H9 (cell line): ENCODE results near the gene NFE2L3. TPM values are rescaled to one million over a fixed set of nuclear protein-coding genes. Genes with fewer than 3 reads are reported as not detected.

Experiments
- DNase-seq: peaks from one replicate; pipeline ENCODE4 v3.0.0-alpha.2; 2017
- H2AFZ ChIP-seq: one replicate; pipeline ENCODE4 v1.6.1; 2013; ENCODE audit warnings: mild to moderate bottlenecking, low read length, control low read depth, moderate library complexity
- H2AK5ac ChIP-seq: 2 replicates; pipeline ENCODE4 v1.6.1; 2013; ENCODE audit warnings: low read length, control low read depth, mixed read lengths; ENCODE audit not compliant: insufficient read length
- H2BK120ac ChIP-seq: one replicate; pipeline ENCODE4 v1.6.1; 2013; ENCODE audit warnings: low read depth, mild to moderate bottlenecking, low read length, control low read depth, inconsistent platforms; ENCODE audit not compliant: poor library complexity, severe bottlenecking
- H2BK12ac ChIP-seq: 2 replicates; pipeline ENCODE4 v1.6.1; 2013; ENCODE audit warnings: low read length, control low read depth, mixed read lengths, low read depth; ENCODE audit not compliant: insufficient read length
- H2BK15ac ChIP-seq: 2 replicates; pipeline ENCODE4 v1.6.1; 2013; ENCODE audit warnings: low read depth, low read length, control low read depth
- H2BK20ac ChIP-seq: one replicate; pipeline ENCODE4 v1.6.1; 2013; ENCODE audit warnings: low read depth, mild to moderate bottlenecking, low read length, control low read depth, inconsistent platforms; ENCODE audit not compliant: poor library complexity, severe bottlenecking
- H2BK5ac ChIP-seq: 2 replicates; pipeline ENCODE4 v1.6.1; 2013; ENCODE audit warnings: low read length, control low read depth, mixed read lengths; ENCODE audit not compliant: insufficient read length
- H3K14ac ChIP-seq: 2 replicates; pipeline ENCODE4 v1.6.1; 2013; ENCODE audit warnings: low read length, control low read depth; ENCODE audit not compliant: insufficient read depth
- H3K18ac ChIP-seq: 2 replicates; pipeline ENCODE4 v1.6.1; 2013; ENCODE audit warnings: low read depth, mild to moderate bottlenecking, mixed read lengths, low read length, control low read depth; ENCODE audit not compliant: insufficient read length
- H3K23ac ChIP-seq: 2 replicates; pipeline ENCODE4 v1.6.1; 2013; ENCODE audit warnings: low read length, control low read depth, mixed read lengths, low read depth; ENCODE audit not compliant: insufficient read length
- H3K23me2 ChIP-seq: 2 replicates; pipeline ENCODE4 v1.6.1; 2013; ENCODE audit warnings: low read depth, mild to moderate bottlenecking, mixed read lengths, low read length, control low read depth; ENCODE audit not compliant: insufficient read length, poor library complexity, severe bottlenecking
- H3K27ac ChIP-seq: 2 replicates; pipeline ENCODE4 v1.5.1; 2013; ENCODE audit warnings: low read length, control low read depth, mixed read lengths, low read depth; ENCODE audit not compliant: insufficient read length
- H3K27me3 ChIP-seq: 2 replicates; pipeline ENCODE4 v1.6.1; 2013; ENCODE audit warnings: low read length, control low read depth, inconsistent platforms; ENCODE audit not compliant: insufficient read depth
- H3K4ac ChIP-seq: 2 replicates; pipeline ENCODE4 v1.6.1; 2013; ENCODE audit warnings: low read depth, mild to moderate bottlenecking, control low read depth, inconsistent platforms, low read length, moderate library complexity
- H3K4me1 ChIP-seq: 2 replicates; pipeline ENCODE4 v1.6.1; 2013; ENCODE audit warnings: low read length, control low read depth, inconsistent platforms; ENCODE audit not compliant: insufficient read depth
- H3K4me2 ChIP-seq: 2 replicates; pipeline ENCODE4 v1.6.1; 2013; ENCODE audit warnings: low read length, control low read depth, mixed read lengths; ENCODE audit not compliant: insufficient read length, insufficient read depth
- H3K56ac ChIP-seq: 2 replicates; pipeline ENCODE4 v1.6.1; 2013; ENCODE audit warnings: low read depth, mild to moderate bottlenecking, mixed read lengths, low read length, control low read depth; ENCODE audit not compliant: insufficient read length
- H3K79me1 ChIP-seq: 2 replicates; pipeline ENCODE4 v1.6.1; 2013; ENCODE audit warnings: low read depth, mild to moderate bottlenecking, moderate library complexity, low read length, control low read depth, inconsistent platforms; ENCODE audit not compliant: insufficient read depth, poor library complexity, severe bottlenecking
- H3K79me2 ChIP-seq: 2 replicates; pipeline ENCODE4 v1.6.1; 2013; ENCODE audit warnings: low read length, control low read depth, inconsistent platforms; ENCODE audit not compliant: insufficient read depth
- H3K9ac ChIP-seq: 2 replicates; pipeline ENCODE4 v1.6.1; 2013; ENCODE audit warnings: low read length, control low read depth, mixed read lengths; ENCODE audit not compliant: insufficient read length; ENCODE audit errors: extremely low read depth
- H3K9me3 ChIP-seq: one replicate; pipeline ENCODE4 v1.6.1; 2013; ENCODE audit warnings: low read depth, low read length, inconsistent platforms; ENCODE audit not compliant: control insufficient read depth
- H3T11ph ChIP-seq: one replicate; pipeline ENCODE4 v1.6.1; 2013; ENCODE audit warnings: mild to moderate bottlenecking, low read length, control low read depth, inconsistent platforms
- H4K20me1 ChIP-seq: one replicate; pipeline ENCODE4 v1.6.1; 2013; ENCODE audit not compliant: control insufficient read depth, insufficient read length, insufficient read depth
- H4K5ac ChIP-seq: 2 replicates; pipeline ENCODE4 v1.6.1; 2013; ENCODE audit warnings: low read depth, mild to moderate bottlenecking, mixed read lengths, low read length, control low read depth; ENCODE audit not compliant: insufficient read length
- H4K8ac ChIP-seq: replicated peaks from 2 replicates; pipeline ENCODE4 v1.6.1; 2013; ENCODE audit warnings: low read length, control low read depth, mixed read lengths, low read depth; ENCODE audit not compliant: insufficient read length
- H4K91ac ChIP-seq: 2 replicates; pipeline ENCODE4 v1.6.1; 2013; ENCODE audit warnings: low read depth, mild to moderate bottlenecking, moderate library complexity, mixed read lengths, low read length, control low read depth; ENCODE audit not compliant: insufficient read length
- H3K27ac Mint-ChIP-seq, 3 experiments: 2 replicates in 2 of 3; 3 replicates in 1 of 3; pipeline ENCODE4 v1.8.0; 2020 to 2021; ENCODE audit warnings: mixed read lengths in 3 of 3, mild to moderate bottlenecking in 1 of 3, moderate library complexity in 1 of 3
- H3K27me3 Mint-ChIP-seq: 2 replicates; pipeline ENCODE4 v1.8.0; 2021; ENCODE audit warnings: low read depth, mild to moderate bottlenecking, moderate library complexity, mixed read lengths
- H3K36me3 Mint-ChIP-seq, 3 experiments: 2 replicates in 2 of 3; 3 replicates in 1 of 3; pipeline ENCODE4 v1.8.0; 2020 to 2021; ENCODE audit warnings: low read depth in 3 of 3, mixed read lengths in 3 of 3; ENCODE audit not compliant: insufficient read depth in 1 of 3
- H3K4me1 Mint-ChIP-seq, 2 experiments: 2 replicates each; pipeline ENCODE4 v1.8.0; 2020; ENCODE audit warnings: mixed read lengths in 2 of 2
- H3K4me3 Mint-ChIP-seq, 2 experiments: 2 replicates in 1 of 2; 3 replicates in 1 of 2; pipeline ENCODE4 v1.8.0; 2020 to 2021; ENCODE audit warnings: mild to moderate bottlenecking in 2 of 2, mixed read lengths in 2 of 2, moderate library complexity in 1 of 2
- H3K9me3 Mint-ChIP-seq, 2 experiments: 2 replicates in 1 of 2; 3 replicates in 1 of 2; pipeline ENCODE4 v1.8.0; 2020; ENCODE audit warnings: mild to moderate bottlenecking in 2 of 2, mixed read lengths in 2 of 2, moderate library complexity in 1 of 2
- WGBS: extraction: QIAGEN DNeasy Blood & Tissue Kit; methylation state at CpG from one replicate; pipeline ENCODE4 v1.1.7; 2013; ENCODE audit warnings: missing lambda C conversion rate, low lambda C conversion rate, mixed read lengths; ENCODE audit not compliant: insufficient read length; ENCODE audit errors: extremely low coverage; 5-methylcytosine and 5-hydroxymethylcytosine counted together
- total RNA-seq: library from RNA; stranded (reverse); gene quantifications from 2 replicates; pipeline ENCODE4 v1.2.1, GENCODE V29; 2021
- TF ChIP-seq, protein P1 (sequence below): fragments of 200-600 bp; sonication (generic); conservative IDR thresholded peaks from 3 replicates; pipeline ENCODE4 v1.8.0; 2021; ENCODE audit warnings: antibody characterized with exemption, mild to moderate bottlenecking

The NFE2L3 gene
- total RNA-seq, 1 experiment from 2014 or later, result 46.9 TPM

DNA sequence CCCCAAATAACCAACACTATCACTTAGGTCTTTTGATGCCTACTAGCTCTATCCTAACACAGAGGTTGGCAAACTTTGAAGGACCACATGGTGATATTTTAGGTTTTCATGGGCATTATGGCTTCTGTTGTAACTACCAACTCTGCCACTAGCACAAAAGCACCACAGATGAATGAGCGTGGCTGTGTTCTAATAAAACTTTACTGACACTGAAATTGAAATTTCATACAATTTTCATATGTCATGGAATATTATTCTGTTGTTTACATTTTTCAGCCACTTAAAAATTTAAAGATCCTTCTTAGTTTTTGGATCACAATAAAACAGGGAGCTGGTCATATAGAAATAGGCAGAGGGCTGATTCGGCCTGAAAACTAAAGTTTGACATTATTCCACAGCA lies 76.0 kb downstream of the NFE2L3 start:
- TF ChIP-seq, protein P1, sequence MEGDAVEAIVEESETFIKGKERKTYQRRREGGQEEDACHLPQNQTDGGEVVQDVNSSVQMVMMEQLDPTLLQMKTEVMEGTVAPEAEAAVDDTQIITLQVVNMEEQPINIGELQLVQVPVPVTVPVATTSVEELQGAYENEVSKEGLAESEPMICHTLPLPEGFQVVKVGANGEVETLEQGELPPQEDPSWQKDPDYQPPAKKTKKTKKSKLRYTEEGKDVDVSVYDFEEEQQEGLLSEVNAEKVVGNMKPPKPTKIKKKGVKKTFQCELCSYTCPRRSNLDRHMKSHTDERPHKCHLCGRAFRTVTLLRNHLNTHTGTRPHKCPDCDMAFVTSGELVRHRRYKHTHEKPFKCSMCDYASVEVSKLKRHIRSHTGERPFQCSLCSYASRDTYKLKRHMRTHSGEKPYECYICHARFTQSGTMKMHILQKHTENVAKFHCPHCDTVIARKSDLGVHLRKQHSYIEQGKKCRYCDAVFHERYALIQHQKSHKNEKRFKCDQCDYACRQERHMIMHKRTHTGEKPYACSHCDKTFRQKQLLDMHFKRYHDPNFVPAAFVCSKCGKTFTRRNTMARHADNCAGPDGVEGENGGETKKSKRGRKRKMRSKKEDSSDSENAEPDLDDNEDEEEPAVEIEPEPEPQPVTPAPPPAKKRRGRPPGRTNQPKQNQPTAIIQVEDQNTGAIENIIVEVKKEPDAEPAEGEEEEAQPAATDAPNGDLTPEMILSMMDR, result no peak

More for the DNA sequence above, 76.0 kb downstream of the NFE2L3 start:
- H2BK5ac ChIP-seq, result no peak overlapping the region
- WGBS, result no CpG with 5 or more reads among the region's 2 CpGs
- H3K4me1 ChIP-seq, result no peaks in the 10 kb centered on the region
- H3K79me1 ChIP-seq, result no peaks in the 10 kb centered on the region
- no peak overlapping the region for H3T11ph ChIP-seq
- H2BK12ac ChIP-seq, result no peak overlapping the region
- no peak overlapping the region for H4K91ac ChIP-seq
- no peak overlapping the region for H2BK20ac ChIP-seq
- H4K8ac ChIP-seq, result no peak overlapping the region
- no peak overlapping the region for H3K56ac ChIP-seq
- no peak overlapping the region for H2BK15ac ChIP-seq
- peaks cover 0 to 8% (median 6%) of the 10 kb centered on the region in 3 experiments; a peak in 3 of 7 replicates for H3K36me3 Mint-ChIP-seq
- H4K5ac ChIP-seq, result no peak overlapping the region
- H3K79me2 ChIP-seq, result no peaks in the 10 kb centered on the region
- H3K27me3 ChIP-seq, result no peaks in the 10 kb centered on the region
- no peak for DNase-seq
- no peak overlapping the region for H2AFZ ChIP-seq
- H3K18ac ChIP-seq, result no peak overlapping the region
- no peaks in the 10 kb centered on the region for H3K9me3 ChIP-seq
- no peaks in the 10 kb centered on the region for H3K4me1 Mint-ChIP-seq
- H2BK120ac ChIP-seq, result no peak overlapping the region
- peaks cover 8 to 13% of the 10 kb centered on the region in 2 experiments; a peak in 4 of 5 replicates for H3K9me3 Mint-ChIP-seq
- no peak overlapping the region for H3K27ac ChIP-seq
- H3K9ac ChIP-seq, result no peak overlapping the region
- no peak overlapping the region for H3K4ac ChIP-seq
- no peak overlapping the region for H3K27ac Mint-ChIP-seq
- H3K4me3 Mint-ChIP-seq, result no peak overlapping the region
- H2AK5ac ChIP-seq, result no peak overlapping the region
- no peaks in the 10 kb centered on the region for H3K23me2 ChIP-seq
- no peak overlapping the region for H3K23ac ChIP-seq
- no peaks in the 10 kb centered on the region for H4K20me1 ChIP-seq
- no peaks in the 10 kb centered on the region; the same call in 1 of the 2 replicates for H3K27me3 Mint-ChIP-seq
- no peak overlapping the region for H3K4me2 ChIP-seq
- no peak overlapping the region for H3K14ac ChIP-seq
